GM12801 (cell line): ENCODE measurements around the gene CFAP74.

Source experiments
- CTCF ChIP-seq: IDR thresholded peaks from one replicate; pipeline ENCODE4 v1.5.1; 2011; ENCODE audit warnings: control low read depth; ENCODE audit not compliant: insufficient read length; ENCODE audit errors: extremely low read depth

CFAP74 gene

GRCh38 chr1:2000432-2000831 lies 3.2 kb downstream of the CFAP74 start:
- TF ChIP-seq CTCF, result no peak

GRCh38 chr1:1997576-1997975 lies 6.0 kb downstream of the CFAP74 start:
- TF ChIP-seq CTCF, result no peak

GRCh38 chr1:1996207-1996651 lies 7.4 kb downstream of the CFAP74 start:
- TF ChIP-seq CTCF, result no peak

GRCh38 chr1:1994536-1994935 lies 9.1 kb downstream of the CFAP74 start:
- no peak for TF ChIP-seq CTCF

GRCh38 chr1:1990222-1990621 lies 13.4 kb downstream of the CFAP74 start:
- TF ChIP-seq CTCF, result no peak

- TF ChIP-seq CTCF, result no peak
These were observed 13.8 kb downstream of the CFAP74 start for GRCh38 chr1:1989789-1990188.

GRCh38 chr1:1989102-1989542 lies 14.5 kb downstream of the CFAP74 start:
- TF ChIP-seq CTCF, result no peak
